PC-3 (cell line): Measurements from ENCODE around the gene BGLAP. TPM values are rescaled to one million over a fixed set of nuclear protein-coding genes. Genes with fewer than 3 reads are reported as not detected.

ENCODE experiments used
- ATAC-seq: fragments of 200-7000 bp; cut with Tn5 transposase; 2 replicates; pipeline ENCODE4 v1.9.1; 2020; ENCODE audit warnings: mild to moderate bottlenecking, moderate library complexity
- BruUV-seq: library from RNA; stranded (reverse); fragments of 400-500 nt; replicated peaks from 2 replicates; lab custom pipeline; 2021; lab: Mats Ljungman, UMichigan
- CTCF ChIA-PET: fragments of 300-600 bp; sonication (Branson Sonifier 250); formaldehyde crosslinking; loops from one replicate; lab custom pipeline; 2022; ENCODE audit warnings: antibody characterized with exemption; lab: Charles Lee
- POLR2A ChIA-PET: fragments of 300-600 bp; sonication (Branson Sonifier 250); formaldehyde crosslinking; loops from one replicate; lab custom pipeline; 2022; ENCODE audit warnings: antibody characterized with exemption; ENCODE audit not compliant: unreplicated experiment; lab: Charles Lee
- DNase-seq: peaks from one replicate; pipeline ENCODE4 v3.0.0-alpha.2; 2015
- H2AFZ ChIP-seq: fragments of 300-600 bp; sonication (generic); 2 replicates; pipeline ENCODE4 v1.6.0; 2016; ENCODE audit warnings: antibody characterized with exemption, low read length
- H3F3A ChIP-seq: fragments of 300-600 bp; sonication (generic); one replicate; pipeline ENCODE4 v1.6.0; 2017; ENCODE audit warnings: antibody characterized with exemption, low read length, control low read depth, mild to moderate bottlenecking; ENCODE audit not compliant: unreplicated experiment
- H3K27ac ChIP-seq: fragments of 300-600 bp; sonication (generic); 2 replicates; pipeline ENCODE4 v1.5.1; 2016; ENCODE audit warnings: mild to moderate bottlenecking, low read length
- H3K27me3 ChIP-seq: fragments of 300-600 bp; sonication (generic); 2 replicates; pipeline ENCODE4 v1.6.1; 2016; ENCODE audit warnings: low read length, mixed read lengths
- H3K36me3 ChIP-seq: fragments of 300-600 bp; sonication (generic); 2 replicates; pipeline ENCODE4 v1.6.1; 2016; ENCODE audit warnings: low read depth, mixed run types, low read length, mixed read lengths
- H3K4me1 ChIP-seq: fragments of 300-600 bp; sonication (generic); 2 replicates; pipeline ENCODE4 v1.5.1; 2016; ENCODE audit warnings: low read length; ENCODE audit not compliant: insufficient read depth
- H3K4me2 ChIP-seq: fragments of 300-600 bp; sonication (generic); 2 replicates; pipeline ENCODE4 v1.6.0; 2016; ENCODE audit warnings: low read length
- H3K4me3 ChIP-seq: fragments of 300-600 bp; sonication (generic); 2 replicates; pipeline ENCODE4 v1.5.1; 2016; ENCODE audit warnings: mild to moderate bottlenecking, low read length, mixed read lengths
- H3K79me2 ChIP-seq: fragments of 300-600 bp; sonication (generic); 2 replicates; pipeline ENCODE4 v1.6.1; 2017; ENCODE audit warnings: low read length, mixed read lengths
- H3K9ac ChIP-seq: fragments of 300-600 bp; sonication (generic); 2 replicates; pipeline ENCODE4 v1.6.0; 2016; ENCODE audit warnings: mild to moderate bottlenecking, low read length
- H3K9me2 ChIP-seq: fragments of 300-600 bp; sonication (generic); replicated peaks from 2 replicates; pipeline ENCODE4 v1.6.1; 2016; ENCODE audit warnings: mixed run types, low read length, mixed read lengths
- H3K9me3 ChIP-seq: fragments of 300-600 bp; sonication (generic); 2 replicates; pipeline ENCODE4 v1.6.1; 2016; ENCODE audit warnings: low read length, mixed read lengths
- H4K20me1 ChIP-seq: fragments of 300-600 bp; sonication (generic); 2 replicates; pipeline ENCODE4 v1.6.1; 2016; ENCODE audit warnings: low read length, mixed read lengths
- CTCF ChIP-seq: fragments of 300-600 bp; sonication (generic); conservative IDR thresholded peaks from 2 replicates; pipeline ENCODE4 v1.5.1; 2017; ENCODE audit warnings: antibody characterized with exemption, low read depth, mild to moderate bottlenecking, low read length
- EZH2 ChIP-seq: fragments of 300-600 bp; sonication (generic); IDR thresholded peaks from one replicate; pipeline ENCODE4 v1.6.1; 2017; ENCODE audit warnings: antibody characterized with exemption, mild to moderate bottlenecking, low read length; ENCODE audit not compliant: unreplicated experiment
- EZH2phosphoT487 ChIP-seq: fragments of 300-600 bp; sonication (generic); IDR thresholded peaks from 2 replicates; pipeline ENCODE4 v1.6.1; 2018; ENCODE audit warnings: mild to moderate bottlenecking, antibody characterized with exemption, low read length, borderline replicate concordance
- intact Hi-C: fragments of 100-400 bp; cut with micrococcal nuclease; formaldehyde crosslinking; loops from 2 replicates; pipeline ENCODE4 v1.9.0; 2023
- total RNA-seq: library from RNA; depleted of rRNA; stranded (reverse); fragments of >200 nt; gene quantifications from 2 replicates; pipeline ENCODE4 v1.2.3, GENCODE V29; 2014

Gene BGLAP
- total RNA-seq, 1 experiment from 2014 or later, result 2.5 TPM

DNA sequence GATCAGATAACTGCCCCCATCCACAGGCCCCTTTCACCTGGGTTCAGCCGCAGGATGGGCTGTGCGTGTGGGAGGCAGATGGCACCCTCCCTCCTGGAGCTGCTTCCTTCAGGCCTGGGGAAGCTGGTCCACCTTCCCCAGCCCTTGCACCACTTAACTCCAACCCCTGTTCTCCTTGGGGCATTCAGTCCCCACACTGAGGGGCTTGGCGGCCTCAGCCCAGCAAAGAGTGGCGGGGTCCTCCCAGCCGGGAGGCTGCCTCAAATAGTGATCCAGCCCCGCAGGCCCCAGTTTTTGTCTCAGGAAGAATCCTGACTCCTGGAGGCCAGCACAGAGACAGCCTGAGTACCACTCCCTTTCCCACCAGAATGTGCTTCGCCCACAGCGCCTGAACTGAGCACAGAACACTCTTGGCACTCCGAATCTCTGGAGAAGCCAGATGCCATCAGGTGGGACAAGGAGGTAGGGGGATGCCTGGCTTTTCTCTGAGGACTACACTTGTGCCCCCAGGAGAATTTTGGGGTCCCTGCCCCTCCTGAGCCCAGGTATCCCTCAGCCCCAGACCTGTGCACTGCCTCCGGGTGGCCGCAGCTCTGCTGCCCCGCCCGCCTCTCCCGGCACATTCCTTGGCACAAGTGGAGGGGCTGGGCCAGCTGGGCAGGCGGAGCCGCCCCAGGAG, 4.9 kb downstream of the BGLAP start:
- TF ChIP-seq EZH2, result no peak
- TF ChIP-seq CTCF, result no peak
- no peak for TF ChIP-seq EZH2phosphoT487
- Histone ChIP-seq H3K9ac (no peak overlapping the region), H3K4me3 (no peak overlapping the region), H3K4me2 (no peak overlapping the region), H3K9me2 (no peaks in the 10 kb centered on the region), H3K9me3 (no peaks in the 10 kb centered on the region), H4K20me1 (no peaks in the 10 kb centered on the region), H3K27me3 (no peaks in the 10 kb centered on the region), H3K79me2 (no peaks in the 10 kb centered on the region), H3K27ac (no peak overlapping the region), H3F3A (no peaks in the 10 kb centered on the region), H3K36me3 (peaks cover 29% of the 10 kb centered on the region), H2AFZ (no peak overlapping the region), H3K4me1 (peaks cover 3% of the 10 kb centered on the region)
- intact Hi-C loops, result no loop called here
- TSS peak; percentile 2 for BruUV-seq
- DNase-seq (no peak), ATAC-seq (peak; percentile 31)
- ChIA-PET POLR2A (no interaction called here), CTCF (no interaction called here)

DNA sequence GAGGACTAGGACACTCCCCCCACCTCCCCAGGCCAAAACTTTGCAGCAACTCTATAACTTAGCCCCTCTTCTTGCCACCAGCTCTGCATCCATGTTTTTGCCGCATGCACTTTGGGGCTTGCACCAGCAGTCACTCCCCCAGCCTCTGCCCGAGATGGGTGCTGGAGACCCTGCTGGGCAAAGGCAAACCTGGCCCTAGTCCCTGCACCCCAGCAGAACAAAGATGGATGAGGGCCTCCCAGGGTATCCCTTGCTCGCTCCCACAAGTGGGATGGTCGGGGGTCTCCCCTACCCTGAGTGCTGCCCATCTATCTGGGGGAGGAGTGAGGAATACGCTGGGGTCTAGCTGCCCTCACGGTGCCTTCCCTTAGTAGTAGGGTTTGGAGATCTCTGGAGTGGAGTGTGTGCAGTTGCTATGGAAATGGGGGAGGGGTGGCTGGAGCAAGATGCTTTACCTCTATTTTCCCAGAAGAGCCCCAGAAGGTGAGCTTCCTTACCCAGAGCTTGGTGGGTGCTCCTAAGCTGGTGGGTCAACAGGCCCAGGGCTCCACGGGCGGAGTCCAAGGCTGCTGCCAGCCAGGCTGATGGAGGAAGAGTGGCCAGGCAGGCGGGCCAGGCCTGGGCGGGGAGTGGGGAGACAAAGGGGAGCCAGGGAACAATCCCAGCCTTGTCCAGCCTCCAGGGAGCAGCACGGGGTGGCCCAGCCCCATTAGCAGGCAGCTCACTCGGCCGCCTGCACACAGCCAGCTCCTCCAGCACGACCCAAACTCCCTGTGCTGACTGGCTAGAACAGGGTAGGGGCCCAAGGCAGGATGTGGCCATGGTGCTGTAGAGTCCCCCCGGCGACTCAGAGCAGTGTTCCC, 5.7 kb downstream of the BGLAP start, which contains the start of gene PAQR6:
Gene PAQR6 (minus strand): TSS at position 597 of the 863 bp plus-strand sequence. CDS start 1,325 bp downstream, outside the sequence.
- intact Hi-C loops, result no loop called here
- DNase-seq (no peak), ATAC-seq (peak; percentile 17)
- Histone ChIP-seq H3K4me1 (no peaks in the 10 kb centered on the region), H3K9ac (no peak within 1 kb of the TSS), H3K9me2 (no peaks in the 10 kb centered on the region), H4K20me1 (no peaks in the 10 kb centered on the region), H2AFZ (no peak within 1 kb of the TSS), H3K27me3 (no peaks in the 10 kb centered on the region), H3K36me3 (peaks cover 36% of the 10 kb centered on the region), H3K27ac (no peak within 1 kb of the TSS), H3K4me2 (no peak within 1 kb of the TSS), H3F3A (peaks cover 2% of the 10 kb centered on the region), H3K4me3 (no peak within 1 kb of the TSS), H3K79me2 (no peaks in the 10 kb centered on the region), H3K9me3 (no peaks in the 10 kb centered on the region)
- ChIA-PET POLR2A (interaction anchor here (0.5 to 0.7 kb wide), 2 partner anchors 15 to 24 kb away, joined by 3 to 6 read pairs; no protein-coding TSS in a partner anchor), CTCF (no interaction called here)
- no peak for TF ChIP-seq CTCF
- TF ChIP-seq EZH2phosphoT487, result no peak
- no TSS peak for BruUV-seq
